GM18499 (cell line): Measurements from ENCODE around the gene FNDC1.

Source experiments
- ATAC-seq: cut with Tn5 transposase; IDR thresholded peaks from one replicate; pipeline ENCODE4 v1.9.1; 2021; ENCODE audit warnings: moderate number of reproducible peaks; ENCODE audit not compliant: insufficient read depth, unreplicated experiment

FNDC1 gene

DNA sequence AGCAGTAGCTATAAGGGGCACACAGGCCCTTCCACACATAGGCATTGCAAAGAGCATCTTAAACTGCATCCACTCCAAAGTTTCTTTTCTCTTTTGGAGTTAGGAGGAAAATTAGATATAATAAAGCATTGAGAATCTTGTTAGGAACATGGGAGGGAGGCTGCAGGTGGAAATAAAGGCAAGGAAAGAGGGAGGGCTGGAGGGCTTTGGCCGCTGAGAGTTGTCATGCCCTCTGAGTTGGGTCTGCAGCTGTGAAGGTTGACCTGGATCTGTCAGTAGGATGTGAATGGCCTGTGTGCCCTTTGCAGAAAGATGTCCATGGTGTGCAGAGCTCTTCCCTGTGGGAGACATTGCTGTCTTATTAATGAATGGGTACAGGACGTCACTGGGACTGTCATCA is 134.0 kb downstream of the FNDC1 start:
- ATAC-seq, result no peak

DNA sequence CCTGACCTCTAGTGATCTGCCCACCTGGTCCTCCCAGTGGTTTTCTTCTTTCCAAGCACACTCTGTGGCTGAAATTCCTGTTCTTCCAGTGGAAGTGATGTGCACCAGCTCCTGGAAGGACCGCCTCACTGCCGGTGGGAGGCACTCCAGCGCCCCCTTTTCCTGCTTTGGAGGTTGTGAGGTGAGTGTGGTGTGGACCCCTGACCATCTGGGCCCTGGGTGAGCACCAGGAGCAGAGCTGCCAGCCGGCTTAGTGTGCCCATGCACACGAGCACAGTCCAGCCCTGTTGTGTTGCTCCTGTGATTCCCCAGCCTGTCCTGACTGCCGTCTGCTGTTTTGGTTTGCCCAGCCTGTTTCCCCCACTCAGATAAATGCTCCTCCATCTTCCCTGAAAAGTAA is 134.6 kb downstream of the FNDC1 start:
- ATAC-seq, result no peak

DNA sequence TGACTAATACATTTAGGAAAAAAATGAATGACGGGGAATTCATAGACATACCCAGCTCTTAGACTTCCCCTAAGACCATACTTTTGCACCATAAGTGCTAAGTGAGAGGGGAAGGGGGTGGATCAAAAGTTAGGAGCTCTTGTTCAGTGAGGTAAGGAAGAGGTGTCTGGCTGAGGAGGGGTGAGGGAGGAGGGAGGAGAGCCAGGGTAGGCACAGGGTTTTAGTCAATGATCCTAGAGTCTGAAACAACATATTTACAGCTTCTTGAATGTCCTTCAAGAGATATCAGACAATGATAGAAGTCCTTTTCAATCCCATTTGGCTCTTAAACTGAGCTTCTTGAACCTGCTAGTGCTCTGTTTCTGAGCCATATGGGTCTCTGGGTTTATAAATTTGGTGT is 135.4 kb downstream of the FNDC1 start:
- ATAC-seq, result no peak

- no peak for ATAC-seq
These were observed 136.0 kb downstream of the FNDC1 start for GRCh38 chr6:159305159-159305558.

GRCh38 chr6:159305804-159306537 is 136.8 kb downstream of the FNDC1 start:
- ATAC-seq, result no peak

DNA sequence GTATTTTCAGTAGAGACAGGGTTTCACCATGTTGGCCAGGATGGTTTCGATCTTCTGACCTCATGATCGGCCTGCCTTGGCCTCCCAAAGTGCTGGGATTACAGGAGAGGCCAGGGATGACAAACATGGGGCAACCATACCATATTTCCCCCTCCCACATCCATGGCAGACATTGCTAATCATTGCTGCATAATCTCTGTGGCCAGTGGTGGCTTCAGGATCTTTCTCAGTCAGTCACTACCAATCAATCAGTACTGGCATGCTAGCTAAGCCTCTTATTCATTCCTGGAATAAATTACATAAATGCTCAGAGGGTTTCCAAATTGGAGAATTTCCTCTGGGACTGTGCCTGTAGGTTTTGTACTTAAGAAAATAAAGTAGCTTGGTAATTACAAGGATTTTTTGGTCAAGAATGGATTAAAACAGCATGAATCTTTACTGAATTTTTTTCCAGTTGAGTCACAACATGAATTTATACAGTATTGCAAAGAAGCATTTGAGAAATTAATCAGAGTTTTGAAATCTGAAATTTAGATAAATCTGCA is 138.1 kb downstream of the FNDC1 start:
- ATAC-seq, result no peak

DNA sequence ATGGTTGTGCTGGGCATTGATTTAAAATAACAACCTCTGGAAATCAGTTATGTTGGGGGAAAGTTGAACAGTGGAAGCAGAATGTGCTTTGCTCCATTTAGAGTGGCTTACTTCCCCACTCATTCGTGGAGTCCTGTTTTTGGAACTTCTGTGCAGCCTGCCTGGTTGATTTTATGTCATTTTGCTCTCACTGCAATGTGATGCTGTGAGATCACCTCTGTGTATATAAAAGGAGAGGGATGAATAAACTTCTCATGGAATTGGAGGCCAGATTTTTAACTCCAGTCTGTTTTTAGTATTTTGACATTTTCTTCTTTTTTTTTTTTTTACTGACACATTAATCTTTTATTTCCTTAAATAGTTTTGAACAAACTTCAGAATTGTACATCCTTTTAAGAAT is 139.0 kb downstream of the FNDC1 start:
- ATAC-seq, result no peak

DNA sequence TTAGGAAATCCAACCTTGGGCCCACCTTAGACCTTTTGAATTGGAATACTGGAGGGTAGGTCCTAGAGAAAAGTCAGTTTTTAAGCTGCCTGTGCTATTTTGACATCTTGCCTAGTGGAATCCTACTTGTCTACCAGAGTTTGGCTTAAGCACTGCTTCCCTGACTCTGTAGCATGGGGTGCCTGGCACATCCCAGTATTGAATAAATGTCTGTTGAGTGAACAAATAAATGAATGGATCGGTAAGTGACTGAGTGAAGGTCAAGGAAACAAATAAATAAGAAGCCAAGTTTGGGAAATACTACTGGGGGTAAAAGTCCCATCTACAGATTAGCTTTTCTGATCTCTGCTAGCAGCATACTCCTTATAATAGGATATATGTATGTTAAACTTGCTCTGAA is 140.5 kb downstream of the FNDC1 start:
- ATAC-seq, result no peak

DNA sequence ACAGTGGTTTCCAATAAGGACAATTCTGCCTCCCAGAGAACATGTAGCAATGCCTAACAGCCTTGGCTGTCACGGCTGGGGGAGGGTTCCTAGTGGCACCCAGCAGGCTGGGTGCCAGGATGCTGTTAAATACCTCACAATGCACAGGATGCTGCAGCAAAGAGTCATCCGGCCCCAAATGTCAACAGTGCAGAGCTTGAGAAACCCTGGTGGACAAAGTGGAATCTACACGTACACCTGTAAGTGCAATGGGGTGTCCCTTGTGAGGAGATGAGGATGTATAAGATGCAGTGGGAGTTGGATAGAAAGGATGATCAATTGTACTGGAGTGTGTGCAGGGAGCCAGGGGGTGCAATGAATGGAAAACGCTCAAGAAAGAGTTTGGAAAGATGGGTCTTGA is 142.4 kb downstream of the FNDC1 start:
- ATAC-seq, result no peak

DNA sequence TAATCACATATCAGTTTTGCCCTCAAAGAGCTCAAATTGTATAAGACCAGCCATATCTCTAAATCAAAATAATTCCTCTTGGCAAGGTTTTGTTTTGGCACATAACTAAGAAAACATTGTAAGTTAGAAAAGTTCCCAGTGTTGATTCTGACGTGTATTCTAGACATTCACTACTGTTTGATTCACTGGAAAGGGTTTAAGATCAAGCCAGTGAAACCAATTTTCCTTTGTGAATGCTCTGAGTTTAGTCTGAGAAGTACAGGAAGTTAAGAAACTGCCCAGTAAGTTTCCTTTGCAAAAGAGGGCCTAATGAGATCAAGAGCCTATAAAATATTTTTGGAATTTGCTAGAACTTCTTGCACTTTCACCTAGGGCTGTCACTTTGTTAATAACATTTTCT is 143.0 kb downstream of the FNDC1 start:
- no peak for ATAC-seq

GRCh38 chr6:159313018-159313417 is 143.8 kb downstream of the FNDC1 start:
- ATAC-seq, result no peak

DNA sequence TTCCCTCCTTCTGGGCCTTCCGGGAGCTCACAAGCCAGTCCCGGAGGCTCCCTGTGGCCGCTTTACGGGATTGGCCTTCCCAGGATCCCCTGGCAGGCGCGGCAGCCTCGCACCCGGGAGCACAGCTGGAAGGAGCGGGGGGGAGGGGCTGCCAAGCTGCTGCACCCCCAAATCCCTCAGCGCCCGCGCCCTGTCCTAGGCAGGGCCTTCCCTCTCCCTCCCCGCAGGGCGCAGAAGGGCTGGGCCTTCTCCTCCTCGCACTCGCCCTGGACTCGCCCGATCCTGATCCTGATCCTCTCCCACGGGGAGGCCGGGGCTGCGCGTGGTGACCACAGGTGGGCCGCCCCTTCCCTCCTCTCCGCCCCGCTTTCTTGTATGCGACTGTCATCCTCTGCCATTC is 146.4 kb downstream of the FNDC1 start:
- ATAC-seq, result no peak

GRCh38 chr6:159317430-159317829 is 148.2 kb downstream of the FNDC1 start:
- no peak for ATAC-seq

DNA sequence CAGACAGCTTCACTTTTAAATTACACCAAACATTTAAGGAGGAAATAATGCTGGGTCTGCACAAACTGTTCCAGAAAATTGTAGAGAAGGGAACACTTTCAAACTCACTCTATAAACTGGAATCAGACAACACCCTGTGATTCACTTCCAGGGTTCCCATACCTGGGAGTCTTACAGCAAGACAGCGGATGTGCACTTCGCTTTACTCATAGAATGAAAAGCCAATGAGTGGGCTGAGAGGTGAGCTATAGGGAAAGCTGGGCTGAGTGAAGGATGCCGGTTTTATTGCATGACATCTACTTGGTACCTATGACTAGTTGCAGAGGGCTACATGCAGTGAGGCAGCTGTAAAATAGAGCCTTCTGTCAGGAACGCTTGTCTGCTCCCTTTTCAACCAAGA is 152.1 kb downstream of the FNDC1 start:
- no peak for ATAC-seq
